GM18511 (cell line): ENCODE data around the gene SLC39A2.
"Not testable (repeated sequence)": the region's sequence is repeated elsewhere in the genome, so short reads cannot be mapped to it uniquely, and the experiment has no call there.

Experiments
- ATAC-seq: cut with Tn5 transposase; IDR thresholded peaks from one replicate; pipeline ENCODE4 v1.9.1; 2021; ENCODE audit warnings: mild to moderate bottlenecking, moderate library complexity; ENCODE audit not compliant: unreplicated experiment

Gene SLC39A2

GRCh38 chr14:20998674-20999366 is at the start of gene SLC39A2:
SLC39A2 (plus strand) TSS chr14:20999293; CDS start chr14:20999447, 154 bp downstream.
- no peak for ATAC-seq

- ATAC-seq, result not testable (repeated sequence)
These were observed 44.2 kb upstream of the SLC39A2 start, which contains the start of gene RNASE2 for GRCh38 chr14:20954736-20955537. RNASE2 (plus strand) TSS chr14:20955487; CDS start chr14:20955772, 285 bp downstream.

GRCh38 chr14:20955538-20955873 is 43.6 kb upstream of the SLC39A2 start:
- not testable (repeated sequence) for ATAC-seq

GRCh38 chr14:20956376-20956976 is 42.6 kb upstream of the SLC39A2 start:
- ATAC-seq, result no peak

GRCh38 chr14:20958946-20959345 is 40.1 kb upstream of the SLC39A2 start:
- not testable (repeated sequence) for ATAC-seq

- no peak for ATAC-seq
These were observed 29.8 kb upstream of the SLC39A2 start for GRCh38 chr14:20969336-20969735.

- peak; percentile 4 for ATAC-seq
These were observed 28.5 kb upstream of the SLC39A2 start for GRCh38 chr14:20970647-20970982.

GRCh38 chr14:20970983-20971704 is 27.9 kb upstream of the SLC39A2 start:
- ATAC-seq, result peak; percentile 96

- peak; percentile 47 for ATAC-seq
These were observed 27.4 kb upstream of the SLC39A2 start for GRCh38 chr14:20971705-20972021.

- no peak for ATAC-seq
These were observed 25.6 kb upstream of the SLC39A2 start for GRCh38 chr14:20973501-20973900.

GRCh38 chr14:20976291-20976690 is 22.8 kb upstream of the SLC39A2 start:
- ATAC-seq, result no peak

- no peak for ATAC-seq
These were observed 20.4 kb upstream of the SLC39A2 start for GRCh38 chr14:20978687-20979086.

- no peak for ATAC-seq
These were observed 18.2 kb upstream of the SLC39A2 start for GRCh38 chr14:20980906-20981305.

GRCh38 chr14:20982646-20983369 is 16.3 kb upstream of the SLC39A2 start:
- ATAC-seq, result no peak

- ATAC-seq, result not testable (repeated sequence)
These were observed 13.4 kb upstream of the SLC39A2 start for GRCh38 chr14:20985650-20986049.

GRCh38 chr14:20986811-20987210 is 12.3 kb upstream of the SLC39A2 start:
- ATAC-seq, result no peak

- no peak for ATAC-seq
These were observed 10.2 kb upstream of the SLC39A2 start for GRCh38 chr14:20988717-20989470.

- ATAC-seq, result no peak
These were observed 9.7 kb upstream of the SLC39A2 start for GRCh38 chr14:20989471-20989786.

GRCh38 chr14:20989787-20990600 is 9.1 kb upstream of the SLC39A2 start, which contains the start of gene METTL17:
METTL17 (plus strand) TSS chr14:20989980; CDS start chr14:20990003, 23 bp downstream.
- peak; percentile 98 for ATAC-seq
